ENCODE measurements around the gene TRPC4.

TRPC4 gene

GRCh38 chr13:37715606-37716015, 154.0 kb downstream of the TRPC4 start:
- no peak for DNase-seq

GRCh38 chr13:37709318-37709717, 160.3 kb downstream of the TRPC4 start:
- DNase-seq = no peak

- DNase-seq = no peak
These were observed 161.7 kb downstream of the TRPC4 start for GRCh38 chr13:37707739-37708500.

GRCh38 chr13:37706041-37706440, 163.5 kb downstream of the TRPC4 start:
- DNase-seq = no peak

GRCh38 chr13:37701972-37702371, 167.6 kb downstream of the TRPC4 start:
- no peak for DNase-seq

- no peak for DNase-seq
These were observed 168.3 kb downstream of the TRPC4 start for GRCh38 chr13:37701306-37701705.

GRCh38 chr13:37700887-37701286, 168.7 kb downstream of the TRPC4 start:
- no peak for DNase-seq

GRCh38 chr13:37695200-37695599, 174.4 kb downstream of the TRPC4 start:
- no peak for DNase-seq

GRCh38 chr13:37690361-37690760, 179.2 kb downstream of the TRPC4 start:
- DNase-seq = no peak

GRCh38 chr13:37686501-37686900, 183.1 kb downstream of the TRPC4 start:
- DNase-seq = no peak

- DNase-seq = no peak
These were observed 184.4 kb downstream of the TRPC4 start for GRCh38 chr13:37685206-37685605.

- no peak for DNase-seq
These were observed 187.1 kb downstream of the TRPC4 start for GRCh38 chr13:37682496-37682895.

- DNase-seq = no peak
These were observed 188.1 kb downstream of the TRPC4 start for GRCh38 chr13:37681281-37682032.

- no peak for DNase-seq
These were observed 189.4 kb downstream of the TRPC4 start for GRCh38 chr13:37680137-37680536.

GRCh38 chr13:37679043-37679442, 190.5 kb downstream of the TRPC4 start:
- no peak for DNase-seq

- no peak for DNase-seq
These were observed 199.7 kb downstream of the TRPC4 start for GRCh38 chr13:37669845-37670244.

- no peak for DNase-seq
These were observed 201.9 kb downstream of the TRPC4 start for GRCh38 chr13:37667702-37668101.

- no peak for DNase-seq
These were observed 203.5 kb downstream of the TRPC4 start for GRCh38 chr13:37666036-37666435.

GRCh38 chr13:37665420-37665819, 204.2 kb downstream of the TRPC4 start:
- no peak for DNase-seq

GRCh38 chr13:37663724-37664123, 205.8 kb downstream of the TRPC4 start:
- DNase-seq = no peak

GRCh38 chr13:37662624-37663023, 206.9 kb downstream of the TRPC4 start:
- DNase-seq = no peak

GRCh38 chr13:37657956-37658355, 211.6 kb downstream of the TRPC4 start:
- DNase-seq = no peak

- DNase-seq = no peak
These were observed 212.4 kb downstream of the TRPC4 start for GRCh38 chr13:37657134-37657533.

GRCh38 chr13:37656247-37656940, 213.2 kb downstream of the TRPC4 start:
- DNase-seq = peak; percentile 8
